Pancreas (tissue), 10 donors: ENCODE results near the gene CSMD2. TPM values are rescaled to one million over a fixed set of nuclear protein-coding genes. Genes with fewer than 3 reads are reported as not detected.

Experiments
- ATAC-seq, 4 donors: fragments of 200-7000 bp; cut with Tn5 transposase; one replicate each; pipeline versions ENCODE4 v1.8.0 to v1.9.1; 2020; ENCODE audit warnings: mild to moderate bottlenecking in 4 of 4, moderate library complexity in 4 of 4
- DNase-seq, 6 donors: peaks; one replicate each; pipeline ENCODE4 v3.0.0-alpha.2; 2020
- FAIRE-seq: peaks from 2 replicates; lab custom pipeline; 2012; peaks lifted over from hg19 to GRCh38; lab: Jason Lieb, UNC
- H3K27ac ChIP-seq, 4 donors: fragments of 200-600 bp; sonication (generic); 1 replicate in 3 of 4; 2 replicates in 1 of 4; pipeline versions ENCODE4 v1.5.0 to v1.8.0; 2020
- H3K27me3 ChIP-seq, 4 donors: fragments of 200-600 bp; one replicate each; pipeline ENCODE4 v1.8.0; 2021
- H3K36me3 ChIP-seq, 3 donors: fragments of 200-600 bp; sonication (generic) in 1 of 3; one replicate each; pipeline versions ENCODE4 v1.5.0 to v1.8.0; 2020 to 2021
- H3K4me1 ChIP-seq, 3 donors: fragments of 200-600 bp; one replicate each; pipeline ENCODE4 v1.8.0; 2021
- H3K4me3 ChIP-seq, 4 donors: fragments of 200-600 bp; sonication (generic) in 2 of 4; one replicate each; pipeline versions ENCODE4 v1.5.0 to v1.8.0; 2020 to 2021
- H3K9me3 ChIP-seq, 4 donors: fragments of 200-600 bp; one replicate each; pipeline ENCODE4 v1.8.0; 2021
- WGBS, 2 donors: extraction: QIAGEN DNeasy Blood & Tissue Kit; methylation state at CpG; one replicate each; pipeline ENCODE4 v1.1.7; 2013; 5-methylcytosine and 5-hydroxymethylcytosine counted together
- intact Hi-C, 3 donors: fragments of 100-400 bp; cut with DNase I; formaldehyde crosslinking; loops; one replicate each; pipeline versions ENCODE4 v1.11.1 to v1.14.2; 2022
- polyA plus RNA-seq, 2 donors: library from polyadenylated mRNA; stranded (reverse); fragments of 200-250 nt; gene quantifications; one replicate each; pipeline ENCODE4 v1.2.3, GENCODE V29; 2013
- total RNA-seq, 6 donors: library from RNA; stranded (reverse); fragmentation: NEBNext Ultra II Directional in 4 of 6; extraction: Animal tissue kit (Norgen Biotek cat#: 25700) in 4 of 6; gene quantifications; one replicate each; pipeline versions ENCODE4 v1.2.1 to v1.2.4, GENCODE V29; 2021 to 2023
- TF ChIP-seq, protein P1 (sequence below), 4 donors: fragments of 200-600 bp; sonication (generic) in 3 of 4; IDR thresholded peaks; one replicate each; pipeline versions ENCODE4 v1.5.0 to v1.8.0; 2021; ENCODE audit warnings: antibody characterized with exemption in 4 of 4
- donor health status: healthy with polysubstance abuse.
- donor health status: DM: no; HTN: no; CAD: no; lungs with moderate emphysema.
- donor health status: DM: no; HTN: no; CAD: no.
- donor health status: control.
- donor health status: control.
- donor health status: Bipolar disorder and iron deficiency.
- donor health status: DM: yes; HTN: yes; CAD: no.
- donor health status: DM: no; HTN: no; CAD: no.
- donor health status: DM: no; HTN: no; CAD: no.
- donor health status: DM: yes; HTN: yes; CAD: no.

CSMD2 gene
- total and polyA plus RNA-seq, 8 donors, result 0.04 to 2.0 (median 0.36) TPM

- FAIRE-seq (no peak), DNase-seq (no peak), ATAC-seq (no peak)
- WGBS, 2 donors, result 69 to 79% methylated on average over 3 of the region's 3 CpGs
- H3K36me3 ChIP-seq, result no peaks in the 10 kb centered on the region
- TF ChIP-seq, protein P1, sequence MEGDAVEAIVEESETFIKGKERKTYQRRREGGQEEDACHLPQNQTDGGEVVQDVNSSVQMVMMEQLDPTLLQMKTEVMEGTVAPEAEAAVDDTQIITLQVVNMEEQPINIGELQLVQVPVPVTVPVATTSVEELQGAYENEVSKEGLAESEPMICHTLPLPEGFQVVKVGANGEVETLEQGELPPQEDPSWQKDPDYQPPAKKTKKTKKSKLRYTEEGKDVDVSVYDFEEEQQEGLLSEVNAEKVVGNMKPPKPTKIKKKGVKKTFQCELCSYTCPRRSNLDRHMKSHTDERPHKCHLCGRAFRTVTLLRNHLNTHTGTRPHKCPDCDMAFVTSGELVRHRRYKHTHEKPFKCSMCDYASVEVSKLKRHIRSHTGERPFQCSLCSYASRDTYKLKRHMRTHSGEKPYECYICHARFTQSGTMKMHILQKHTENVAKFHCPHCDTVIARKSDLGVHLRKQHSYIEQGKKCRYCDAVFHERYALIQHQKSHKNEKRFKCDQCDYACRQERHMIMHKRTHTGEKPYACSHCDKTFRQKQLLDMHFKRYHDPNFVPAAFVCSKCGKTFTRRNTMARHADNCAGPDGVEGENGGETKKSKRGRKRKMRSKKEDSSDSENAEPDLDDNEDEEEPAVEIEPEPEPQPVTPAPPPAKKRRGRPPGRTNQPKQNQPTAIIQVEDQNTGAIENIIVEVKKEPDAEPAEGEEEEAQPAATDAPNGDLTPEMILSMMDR (IDR thresholded peaks at IDR 0.05), result no peak
- no peaks in the 10 kb centered on the region for H3K27me3 ChIP-seq
- no peaks in the 10 kb centered on the region for H3K4me1 ChIP-seq
- intact Hi-C loops, result no loop called here
- H3K4me3 ChIP-seq, result no peak overlapping the region
- H3K9me3 ChIP-seq, result no peaks in the 10 kb centered on the region
- H3K27ac ChIP-seq, result no peak overlapping the region
Observed at GRCh38 chr1:33875862-33876261, 289.2 kb downstream of the CSMD2 start.

- WGBS, 2 donors, result 84 to 90% methylated on average over 7 of the region's 7 CpGs
- no peaks in the 10 kb centered on the region for H3K4me1 ChIP-seq
- DNase-seq (no peak), ATAC-seq (no peak), FAIRE-seq (no peak)
- H3K36me3 ChIP-seq, result no peaks in the 10 kb centered on the region
- intact Hi-C loops, result no loop called here
- H3K9me3 ChIP-seq, result no peaks in the 10 kb centered on the region
- H3K27me3 ChIP-seq, result no peaks in the 10 kb centered on the region
- no peak overlapping the region for H3K27ac ChIP-seq
- TF ChIP-seq, protein P1 (IDR thresholded peaks at IDR 0.05), result no peak
- H3K4me3 ChIP-seq, result no peak overlapping the region
Observed at GRCh38 chr1:33874636-33875035, 290.4 kb downstream of the CSMD2 start.

DNA sequence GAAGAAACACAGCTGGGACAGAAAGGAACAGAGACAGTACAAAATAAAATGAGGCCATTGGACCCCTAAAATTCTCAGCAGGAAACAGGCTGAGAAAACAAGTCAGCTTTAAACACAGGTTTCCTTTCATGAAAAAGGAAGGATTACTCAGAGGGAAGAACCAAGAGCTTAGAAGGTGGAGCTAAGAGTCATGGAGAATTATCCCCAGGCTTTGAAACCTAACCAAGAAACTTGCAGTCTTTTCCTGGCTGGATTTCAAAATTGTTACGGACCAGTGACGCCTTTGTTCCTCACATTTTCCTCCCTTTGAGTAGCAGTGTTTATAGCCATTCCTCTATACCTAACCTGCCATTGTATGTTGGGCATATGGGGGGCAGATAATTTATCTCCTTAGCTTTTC is 292.3 kb downstream of the CSMD2 start:
- intact Hi-C loops, result no loop called here
- no peaks in the 10 kb centered on the region for H3K27me3 ChIP-seq
- WGBS, 2 donors, result 77 to 88% methylated on average over 2 of the region's 2 CpGs
- no peak overlapping the region for H3K4me3 ChIP-seq
- TF ChIP-seq, protein P1 (IDR thresholded peaks at IDR 0.05), result no peak
- no peak overlapping the region for H3K27ac ChIP-seq
- FAIRE-seq, result no peak
- ATAC-seq, result no peak
- DNase-seq, result no peak
- H3K36me3 ChIP-seq, result no peaks in the 10 kb centered on the region
- no peaks in the 10 kb centered on the region for H3K9me3 ChIP-seq
- H3K4me1 ChIP-seq, result no peaks in the 10 kb centered on the region

DNA sequence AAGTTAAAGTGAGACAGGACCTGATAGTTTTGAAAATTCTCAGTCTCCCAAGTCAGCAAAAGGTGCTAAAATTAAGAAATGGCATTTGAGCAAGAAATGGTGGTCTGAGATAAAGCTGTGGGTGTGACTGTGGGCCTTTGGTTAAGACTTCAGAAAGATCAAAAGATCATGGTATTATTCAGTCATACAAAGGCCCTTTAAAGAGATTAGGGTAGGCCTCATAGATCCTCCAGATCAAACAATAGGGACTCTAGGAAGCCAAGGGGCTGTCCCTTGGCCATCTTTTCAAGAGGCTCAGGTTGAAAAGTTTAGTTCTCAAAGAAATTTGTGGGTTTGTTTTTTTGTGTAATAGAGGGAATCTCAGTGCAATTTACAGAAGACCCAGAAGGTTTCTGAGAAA is 292.8 kb downstream of the CSMD2 start:
- no peak for ATAC-seq
- Histone ChIP-seq H3K27me3 (no peaks in the 10 kb centered on the region), H3K4me3 (no peak overlapping the region), H3K27ac (no peak overlapping the region), H3K9me3 (no peaks in the 10 kb centered on the region), H3K36me3 (no peaks in the 10 kb centered on the region), H3K4me1 (no peaks in the 10 kb centered on the region)
- no peak for FAIRE-seq
- intact Hi-C loops, result no loop called here
- TF ChIP-seq, protein P1 (IDR thresholded peaks at IDR 0.05), result no peak
- no peak for DNase-seq

DNA sequence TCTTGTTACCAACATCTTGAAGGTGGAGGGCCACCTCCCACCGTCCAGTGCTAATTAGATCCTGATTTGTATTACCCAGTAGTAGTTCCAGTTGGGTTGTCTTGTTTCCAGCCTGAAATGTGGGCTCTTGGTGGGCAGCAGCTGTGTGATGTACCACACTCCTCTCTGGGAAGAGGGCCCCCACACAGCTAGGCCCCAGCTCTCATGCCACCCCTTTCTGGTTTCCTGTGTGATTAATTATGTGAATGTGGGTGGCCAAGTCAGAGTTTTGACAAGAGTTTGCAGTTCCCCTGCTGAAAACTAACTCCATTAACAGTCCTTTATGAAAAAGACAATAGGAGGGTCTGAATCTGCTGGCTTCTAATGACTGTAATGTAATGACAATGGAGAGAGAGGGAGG is 297.3 kb downstream of the CSMD2 start:
- no peak for DNase-seq
- Histone ChIP-seq H3K9me3 (no peaks in the 10 kb centered on the region), H3K4me3 (no peak overlapping the region), H3K36me3 (no peaks in the 10 kb centered on the region), H3K27me3 (no peaks in the 10 kb centered on the region), H3K27ac (no peak overlapping the region), H3K4me1 (no peaks in the 10 kb centered on the region)
- intact Hi-C loops, result no loop called here
- WGBS, 2 donors, result 75 to 77% methylated on average over 1 of the region's 1 CpG
- no peak for FAIRE-seq
- ATAC-seq, result no peak
- TF ChIP-seq, protein P1 (IDR thresholded peaks at IDR 0.05), result no peak
